ENCODE data around the gene ALOX5.
"Not testable (repeated sequence)": the region's sequence is repeated elsewhere in the genome, so short reads cannot be mapped to it uniquely, and the experiment has no call there.

ALOX5 gene

DNA sequence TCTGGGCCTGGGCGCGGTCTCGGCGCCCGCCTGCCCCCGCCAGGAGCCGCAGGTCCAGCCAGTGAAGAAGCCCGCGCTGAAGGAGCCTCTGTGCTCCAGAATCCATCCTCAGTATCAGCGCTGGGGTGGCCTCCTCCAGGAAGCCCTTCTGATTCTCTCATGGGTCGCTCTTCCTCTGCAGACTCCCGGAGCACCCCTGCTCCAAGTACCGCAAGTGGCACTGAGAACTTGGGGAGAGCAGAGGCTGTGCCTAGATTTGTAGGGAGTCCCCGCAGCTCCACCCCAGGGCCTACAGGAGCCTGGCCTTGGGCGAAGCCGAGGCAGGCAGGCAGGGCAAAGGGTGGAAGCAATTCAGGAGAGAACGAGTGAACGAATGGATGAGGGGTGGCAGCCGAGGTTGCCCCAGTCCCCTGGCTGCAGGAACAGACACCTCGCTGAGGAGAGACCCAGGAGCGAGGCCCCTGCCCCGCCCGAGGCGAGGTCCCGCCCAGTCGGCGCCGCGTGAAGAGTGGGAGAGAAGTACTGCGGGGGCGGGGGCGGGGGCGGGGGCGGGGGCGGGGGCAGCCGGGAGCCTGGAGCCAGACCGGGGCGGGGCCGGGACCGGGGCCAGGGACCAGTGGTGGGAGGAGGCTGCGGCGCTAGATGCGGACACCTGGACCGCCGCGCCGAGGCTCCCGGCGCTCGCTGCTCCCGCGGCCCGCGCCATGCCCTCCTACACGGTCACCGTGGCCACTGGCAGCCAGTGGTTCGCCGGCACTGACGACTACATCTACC is at the start of gene ALOX5:
Gene ALOX5 (plus strand): TSS at position 641 of the 774 bp plus-strand sequence. CDS start 64 bp downstream, at position 705.
- no peaks in the 10 kb centered on the region for H3K9me3 ChIP-seq (ENCODE audit: insufficient read depth, low read depth, low read length)
- H3K27ac ChIP-seq (ENCODE audit: low read length), result no peak within 1 kb of the TSS
- peak within 1 kb of the TSS; percentile 70 for H3K4me3 ChIP-seq (ENCODE audit: low read length)
- 0 out of 2 replicates have a peak, but pooled peaks cover 3% of the 10 kb centered on the region for H3K4me1 ChIP-seq (ENCODE audit: insufficient read depth, low read length)
- H3K36me3 ChIP-seq (ENCODE audit: insufficient read depth, low read depth, low read length), result no peaks in the 10 kb centered on the region
- peak within 1 kb of the TSS; percentile 16; the same call in 1 of the 2 replicates for H3K9ac ChIP-seq (ENCODE audit: low read depth, low read length)
- H3K27me3 ChIP-seq (ENCODE audit: insufficient read depth, low read length), result peaks cover 69% of the 10 kb centered on the region

- no peaks in the 10 kb centered on the region for H3K27me3 ChIP-seq (ENCODE audit: insufficient read depth, low read length)
- H3K27ac ChIP-seq (ENCODE audit: low read length), result no peak overlapping the region
Observed at GRCh38 chr10:45325116-45325515, 48.9 kb upstream of the ALOX5 start.

GRCh38 chr10:45326864-45327263 is 47.2 kb upstream of the ALOX5 start:
- not testable (repeated sequence) for H3K36me3 ChIP-seq (ENCODE audit: insufficient read depth, low read depth, low read length); H3K27ac ChIP-seq (ENCODE audit: low read length)

More at GRCh38 chr10:45325116-45325515, 48.9 kb upstream of the ALOX5 start:
- Histone ChIP-seq H3K9ac (ENCODE audit: low read depth, low read length) (no peak overlapping the region), H3K9me3 (ENCODE audit: insufficient read depth, low read depth, low read length) (peaks cover 4% of the 10 kb centered on the region; the same call in 1 of the 2 replicates), H3K4me1 (ENCODE audit: insufficient read depth, low read length) (no peaks in the 10 kb centered on the region), H3K36me3 (ENCODE audit: insufficient read depth, low read depth, low read length) (no peaks in the 10 kb centered on the region), H3K4me3 (ENCODE audit: low read length) (no peak overlapping the region)

GRCh38 chr10:45331824-45332223 is 42.2 kb upstream of the ALOX5 start:
- not testable (repeated sequence) for H3K9ac ChIP-seq (ENCODE audit: low read depth, low read length); H3K27me3 ChIP-seq (ENCODE audit: insufficient read depth, low read length); H3K4me3 ChIP-seq (ENCODE audit: low read length); H3K36me3 ChIP-seq (ENCODE audit: insufficient read depth, low read depth, low read length); H3K9me3 ChIP-seq (ENCODE audit: insufficient read depth, low read depth, low read length); H3K4me1 ChIP-seq (ENCODE audit: insufficient read depth, low read length); H3K27ac ChIP-seq (ENCODE audit: low read length)

More at GRCh38 chr10:45326864-45327263, 47.2 kb upstream of the ALOX5 start:
- H3K4me1 ChIP-seq (ENCODE audit: insufficient read depth, low read length); H3K9me3 ChIP-seq (ENCODE audit: insufficient read depth, low read depth, low read length); H3K27me3 ChIP-seq (ENCODE audit: insufficient read depth, low read length); H3K9ac ChIP-seq (ENCODE audit: low read depth, low read length); H3K4me3 ChIP-seq (ENCODE audit: low read length): not testable (repeated sequence)

- no peaks in the 10 kb centered on the region for H3K27me3 ChIP-seq (ENCODE audit: insufficient read depth, low read length)
- no peak overlapping the region for H3K9ac ChIP-seq (ENCODE audit: low read depth, low read length)
- no peaks in the 10 kb centered on the region for H3K36me3 ChIP-seq (ENCODE audit: insufficient read depth, low read depth, low read length)
- peaks cover 11% of the 10 kb centered on the region for H3K9me3 ChIP-seq (ENCODE audit: insufficient read depth, low read depth, low read length)
- H3K4me1 ChIP-seq (ENCODE audit: insufficient read depth, low read length), result no peaks in the 10 kb centered on the region
- no peak overlapping the region for H3K27ac ChIP-seq (ENCODE audit: low read length)
- H3K4me3 ChIP-seq (ENCODE audit: low read length), result no peak overlapping the region
Observed at GRCh38 chr10:45339894-45340293, 34.1 kb upstream of the ALOX5 start.

- H3K4me1 ChIP-seq (ENCODE audit: insufficient read depth, low read length); H3K4me3 ChIP-seq (ENCODE audit: low read length); H3K9ac ChIP-seq (ENCODE audit: low read depth, low read length); H3K27ac ChIP-seq (ENCODE audit: low read length); H3K36me3 ChIP-seq (ENCODE audit: insufficient read depth, low read depth, low read length); H3K27me3 ChIP-seq (ENCODE audit: insufficient read depth, low read length): not testable (repeated sequence)
- H3K9me3 ChIP-seq (ENCODE audit: insufficient read depth, low read depth, low read length), result peaks cover 11% of the 10 kb centered on the region
Observed at GRCh38 chr10:45340420-45340819, 33.6 kb upstream of the ALOX5 start.

DNA sequence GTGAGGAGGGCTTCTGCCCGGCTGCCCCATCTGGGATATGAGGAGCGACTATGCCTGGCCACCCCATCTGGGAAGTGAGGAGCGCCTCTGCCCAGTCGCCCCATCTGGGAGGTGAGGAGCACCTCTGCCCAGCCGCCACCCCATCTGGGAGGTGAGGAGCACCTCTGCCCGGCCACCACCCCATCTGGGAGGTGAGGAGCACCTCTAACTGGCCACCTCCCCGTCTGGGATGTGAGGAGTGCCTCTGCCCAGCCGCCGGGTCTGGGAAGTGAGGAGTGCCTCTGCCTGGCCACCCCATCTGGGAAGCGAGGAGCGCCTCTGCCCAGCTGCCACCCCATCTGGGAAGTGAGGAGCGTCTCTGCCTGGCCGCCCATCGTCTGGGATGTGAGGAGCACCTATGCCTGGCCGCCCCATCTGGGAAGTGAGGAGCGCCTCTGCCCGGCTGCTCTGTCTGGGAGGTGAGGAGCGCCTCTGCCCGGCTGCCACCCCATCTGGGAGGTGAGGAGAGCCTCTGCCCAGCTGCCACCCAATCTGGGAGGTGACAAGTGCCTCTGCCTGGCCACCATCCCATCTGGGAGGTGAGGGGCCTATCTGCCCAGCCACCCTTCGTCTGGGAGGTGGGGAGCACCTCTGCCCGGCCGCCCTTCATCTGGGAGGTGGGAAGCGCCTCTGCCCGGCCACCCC is 27.2 kb upstream of the ALOX5 start:
- H3K27ac ChIP-seq (ENCODE audit: low read length); H3K4me3 ChIP-seq (ENCODE audit: low read length); H3K4me1 ChIP-seq (ENCODE audit: insufficient read depth, low read length); H3K9me3 ChIP-seq (ENCODE audit: insufficient read depth, low read depth, low read length); H3K9ac ChIP-seq (ENCODE audit: low read depth, low read length); H3K36me3 ChIP-seq (ENCODE audit: insufficient read depth, low read depth, low read length); H3K27me3 ChIP-seq (ENCODE audit: insufficient read depth, low read length): not testable (repeated sequence)

DNA sequence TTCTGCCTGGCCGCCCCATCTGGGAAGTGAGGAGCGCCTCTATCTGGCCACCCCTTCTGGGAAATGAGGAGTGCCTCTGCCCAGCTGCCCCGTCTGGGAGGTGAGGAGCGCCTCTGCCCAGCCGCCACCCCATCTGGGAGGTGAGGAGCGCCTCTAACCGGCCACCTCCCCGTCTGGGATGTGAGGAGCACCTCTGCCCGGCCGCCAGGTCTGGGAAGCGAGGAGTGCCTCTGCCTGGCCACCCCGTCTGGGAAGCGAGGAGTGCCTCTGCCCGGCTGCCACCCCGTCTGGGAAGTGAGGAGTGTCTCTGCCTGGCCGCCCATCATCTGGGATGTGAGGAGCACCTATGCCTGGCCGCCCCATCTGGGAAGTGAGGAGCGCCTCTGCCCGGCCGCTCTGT is 26.6 kb upstream of the ALOX5 start:
- H3K27me3 ChIP-seq (ENCODE audit: insufficient read depth, low read length); H3K4me3 ChIP-seq (ENCODE audit: low read length); H3K36me3 ChIP-seq (ENCODE audit: insufficient read depth, low read depth, low read length); H3K9me3 ChIP-seq (ENCODE audit: insufficient read depth, low read depth, low read length); H3K4me1 ChIP-seq (ENCODE audit: insufficient read depth, low read length); H3K27ac ChIP-seq (ENCODE audit: low read length); H3K9ac ChIP-seq (ENCODE audit: low read depth, low read length): not testable (repeated sequence)

DNA sequence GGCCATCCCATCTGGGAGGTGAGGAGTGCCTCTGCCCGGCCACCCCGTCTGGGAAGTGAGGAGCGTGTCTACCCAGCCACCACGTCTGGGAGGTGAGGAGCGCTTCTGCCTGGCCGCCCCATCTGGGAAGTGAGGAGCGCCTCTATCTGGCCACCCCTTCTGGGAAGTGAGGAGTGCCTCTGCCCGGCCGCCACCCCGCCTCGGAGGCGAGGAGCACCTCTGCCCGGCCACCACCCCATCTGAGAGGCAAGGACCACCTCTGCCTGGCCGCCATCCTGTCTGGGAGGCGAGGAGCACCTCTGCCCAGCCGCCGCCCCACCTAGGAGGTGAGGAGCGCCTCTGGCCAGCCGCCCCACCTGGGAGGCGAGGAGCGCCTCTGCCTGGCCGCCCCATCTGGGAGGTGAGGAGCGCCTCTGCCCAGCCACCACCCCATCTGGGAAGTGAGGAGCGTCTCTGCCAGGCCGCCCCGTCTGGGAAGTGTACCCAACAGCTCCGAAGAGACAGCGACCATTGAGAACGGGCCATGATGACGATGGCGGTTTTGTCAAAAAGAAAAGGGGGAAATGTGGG is 25.7 kb upstream of the ALOX5 start:
- H3K4me3 ChIP-seq (ENCODE audit: low read length); H3K4me1 ChIP-seq (ENCODE audit: insufficient read depth, low read length); H3K9ac ChIP-seq (ENCODE audit: low read depth, low read length); H3K27ac ChIP-seq (ENCODE audit: low read length); H3K9me3 ChIP-seq (ENCODE audit: insufficient read depth, low read depth, low read length); H3K36me3 ChIP-seq (ENCODE audit: insufficient read depth, low read depth, low read length); H3K27me3 ChIP-seq (ENCODE audit: insufficient read depth, low read length): not testable (repeated sequence)

- Histone ChIP-seq H3K27me3 (ENCODE audit: insufficient read depth, low read length) (no peaks in the 10 kb centered on the region), H3K4me1 (ENCODE audit: insufficient read depth, low read length) (no peaks in the 10 kb centered on the region), H3K9me3 (ENCODE audit: insufficient read depth, low read depth, low read length) (no peaks in the 10 kb centered on the region), H3K27ac (ENCODE audit: low read length) (no peak overlapping the region), H3K4me3 (ENCODE audit: low read length) (no peak overlapping the region), H3K9ac (ENCODE audit: low read depth, low read length) (no peak overlapping the region), H3K36me3 (ENCODE audit: insufficient read depth, low read depth, low read length) (no peaks in the 10 kb centered on the region)
Observed at GRCh38 chr10:45353186-45353585, 20.8 kb upstream of the ALOX5 start.

DNA sequence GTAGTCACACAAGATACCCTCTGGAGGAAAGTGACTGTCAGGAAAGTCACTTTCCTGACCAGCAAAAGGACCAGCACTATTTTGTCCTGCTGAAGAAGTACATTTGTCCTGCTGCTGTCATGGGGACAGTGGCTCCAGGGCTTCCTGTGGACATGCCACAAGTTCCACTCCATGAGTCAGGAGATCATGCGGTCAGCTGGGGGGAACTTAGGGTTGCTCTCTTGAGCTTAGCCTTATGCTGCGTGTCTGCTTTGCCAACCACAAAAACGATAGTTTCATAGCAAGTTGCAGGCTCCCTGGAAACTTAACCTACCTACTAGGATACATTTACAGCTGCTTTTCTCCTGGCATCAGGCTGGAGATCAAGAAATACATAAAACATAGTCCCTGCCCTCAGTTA is 19.8 kb upstream of the ALOX5 start:
- no peak overlapping the region for H3K4me3 ChIP-seq (ENCODE audit: low read length)
- H3K27ac ChIP-seq (ENCODE audit: low read length), result no peak overlapping the region
- no peaks in the 10 kb centered on the region for H3K9me3 ChIP-seq (ENCODE audit: insufficient read depth, low read depth, low read length)
- H3K27me3 ChIP-seq (ENCODE audit: insufficient read depth, low read length), result no peaks in the 10 kb centered on the region
- no peaks in the 10 kb centered on the region for H3K36me3 ChIP-seq (ENCODE audit: insufficient read depth, low read depth, low read length)
- no peak overlapping the region for H3K9ac ChIP-seq (ENCODE audit: low read depth, low read length)
- peaks cover 4% of the 10 kb centered on the region; the same call in 1 of the 2 replicates for H3K4me1 ChIP-seq (ENCODE audit: insufficient read depth, low read length)

DNA sequence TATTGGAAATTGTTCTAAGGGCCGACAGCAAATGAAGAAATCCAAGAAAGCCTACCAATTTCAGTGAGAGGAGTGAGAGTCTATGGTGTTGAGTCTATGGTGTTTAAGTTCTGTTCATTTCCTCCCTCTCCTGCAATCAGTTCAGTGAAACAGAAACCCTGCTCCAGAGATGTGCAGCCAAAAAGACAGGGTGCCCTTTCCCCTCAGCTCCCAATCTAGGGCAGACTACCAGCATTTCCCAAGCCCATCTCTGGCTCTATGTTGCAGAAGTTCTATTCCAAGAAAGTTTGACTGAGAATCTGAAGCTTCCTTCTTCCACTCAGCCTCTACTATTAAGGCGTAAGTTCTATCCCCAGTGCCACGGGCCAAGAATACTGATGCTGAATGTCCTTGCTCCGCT is 18.5 kb upstream of the ALOX5 start:
- no peaks in the 10 kb centered on the region for H3K27me3 ChIP-seq (ENCODE audit: insufficient read depth, low read length)
- H3K27ac ChIP-seq (ENCODE audit: low read length), result no peak overlapping the region
- H3K36me3 ChIP-seq (ENCODE audit: insufficient read depth, low read depth, low read length), result no peaks in the 10 kb centered on the region
- no peak overlapping the region for H3K4me3 ChIP-seq (ENCODE audit: low read length)
- H3K9ac ChIP-seq (ENCODE audit: low read depth, low read length), result no peak overlapping the region
- peaks cover 4% of the 10 kb centered on the region; the same call in 1 of the 2 replicates for H3K4me1 ChIP-seq (ENCODE audit: insufficient read depth, low read length)
- no peaks in the 10 kb centered on the region for H3K9me3 ChIP-seq (ENCODE audit: insufficient read depth, low read depth, low read length)

All from iPS-20b (cell line).